Kidney (tissue), 14 donors: ENCODE measurements around the gene ZNF511. TPM values are rescaled to one million over a fixed set of nuclear protein-coding genes. Genes with fewer than 3 reads are reported as not detected.

Experiments used
- DNase-seq, 5 donors: peaks; one replicate each; pipeline ENCODE4 v3.0.0-alpha.2; 2013 to 2020
- FAIRE-seq: peaks from 2 replicates; lab custom pipeline; 2012; peaks lifted over from hg19 to GRCh38; lab: Jason Lieb, UNC
- H3K27ac ChIP-seq, 2 donors: one replicate each; pipeline ENCODE4 v1.7.0; 2013; ENCODE audit warnings: low read depth in 2 of 2, low read length in 2 of 2, inconsistent platforms in 1 of 2
- H3K27me3 ChIP-seq: one replicate; pipeline ENCODE4 v1.7.1; 2013; ENCODE audit warnings: low read length, inconsistent platforms; ENCODE audit not compliant: control insufficient read depth, insufficient read depth
- H3K36me3 ChIP-seq, 3 donors: one replicate each; pipeline versions ENCODE4 v1.7.0 to v1.7.1; 2013; ENCODE audit warnings: low read length in 3 of 3, control low read depth in 1 of 3, inconsistent platforms in 1 of 3; ENCODE audit not compliant: insufficient read depth in 3 of 3, control insufficient read depth in 2 of 3
- H3K4me1 ChIP-seq, 3 donors: one replicate each; pipeline versions ENCODE4 v1.7.0 to v1.7.1; 2013; ENCODE audit warnings: low read length in 3 of 3, inconsistent platforms in 1 of 3, low read depth in 1 of 3; ENCODE audit not compliant: control insufficient read depth in 2 of 3, insufficient read depth in 2 of 3
- H3K4me3 ChIP-seq, 3 donors: one replicate each; pipeline versions ENCODE4 v1.7.0 to v1.8.1; 2013; ENCODE audit warnings: low read length in 3 of 3, control low read depth in 1 of 3, inconsistent platforms in 1 of 3
- H3K9ac ChIP-seq, 3 donors: one replicate each; pipeline versions ENCODE4 v1.7.0 to v1.7.1; 2013; ENCODE audit warnings: low read length in 3 of 3, control low read depth in 1 of 3, inconsistent platforms in 1 of 3
- H3K9me3 ChIP-seq, 3 donors: one replicate each; pipeline versions ENCODE4 v1.7.0 to v1.7.1; 2013; ENCODE audit warnings: low read length in 3 of 3, control low read depth in 1 of 3, inconsistent platforms in 1 of 3; ENCODE audit not compliant: control insufficient read depth in 2 of 3, insufficient read depth in 1 of 3
- intact Hi-C: fragments of 100-400 bp; cut with DNase I; formaldehyde crosslinking; loops from one replicate; pipeline ENCODE4 v1.11.1; 2022
- polyA plus RNA-seq: library from polyadenylated mRNA; stranded (reverse); fragments of 350-450 nt; fragmentation: Illumina TruSeq; extraction: RNeasy Lipid Tissue Mini Kit (QIAGEN cat#74804); gene quantifications from one replicate; pipeline ENCODE4 v1.2.3, GENCODE V29; 2014; ENCODE audit warnings: low read depth, low replicate concordance; ENCODE audit not compliant: insufficient read depth
- total RNA-seq: library from RNA; stranded (reverse); fragmentation: NEBNext Ultra II Directional; extraction: Animal tissue kit (Norgen Biotek cat#: 25700); gene quantifications from one replicate; pipeline ENCODE4 v1.2.1, GENCODE V29; 2021
- TF ChIP-seq, protein P1 (sequence below): IDR thresholded peaks from 3 replicates; pipeline ENCODE4 v1.5.1; 2012; ENCODE audit warnings: mild to moderate bottlenecking, moderate library complexity, borderline replicate concordance; ENCODE audit not compliant: insufficient read depth; ENCODE audit errors: extremely low read depth
- donor health status: control.
- donor health status: control.
- donor health status: control.
- donor health status: control.
- donor health status: control.
- donor health status: DM: yes; HTN: yes; CAD: no.
- donor health status: Normal renal cell carcinoma (clear cell type).

Gene ZNF511
- total and polyA plus RNA-seq, 2 donors from 2014 or later, result 35.6 to 50.7 TPM

DNA sequence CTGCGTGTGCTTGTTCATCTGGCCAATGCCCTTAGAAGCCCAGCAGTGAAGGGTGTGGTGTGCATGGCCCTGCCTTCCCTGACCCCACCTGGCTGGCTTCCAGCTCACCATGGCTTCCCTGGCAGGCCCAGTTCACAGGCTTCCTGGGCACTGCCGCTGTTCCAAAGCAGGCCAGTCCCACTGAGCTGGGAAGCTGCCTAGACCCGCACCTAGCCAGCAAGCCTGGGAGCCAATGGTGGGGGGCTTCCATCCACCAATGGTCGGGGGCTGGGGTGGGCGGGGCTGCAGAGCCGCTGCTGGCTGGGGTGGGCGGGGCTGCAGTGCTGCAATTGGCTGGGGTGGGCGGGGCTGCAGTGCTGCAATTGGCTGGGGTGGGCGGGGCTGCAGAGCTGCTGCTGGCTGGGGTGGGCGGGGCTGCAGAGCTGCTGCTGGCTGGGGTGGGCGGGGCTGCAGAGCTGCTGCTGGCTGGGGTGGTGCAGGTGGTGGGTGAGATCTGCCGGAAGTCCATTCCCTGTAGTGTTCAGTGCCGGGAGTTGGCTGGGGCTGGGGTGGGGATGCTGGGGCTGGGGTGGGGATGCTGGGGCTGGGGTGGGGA lies 15.6 kb downstream of the ZNF511 start:
- Histone ChIP-seq H3K27me3 (peaks cover 26% of the 10 kb centered on the region), H3K4me3 (peak overlapping the region in 1 of 3 donors; percentile 32), H3K9me3 (no peaks in the 10 kb centered on the region), H3K36me3 (no peaks in the 10 kb centered on the region), H3K9ac (no peak overlapping the region), H3K27ac (no peak overlapping the region), H3K4me1 (peaks cover 0 to 10% (median 0%) of the 10 kb centered on the region in 3 donors)
- FAIRE-seq (no peak), DNase-seq (peak; percentile 43 to 92 (median 68))
- intact Hi-C loops, result no loop called here
- TF ChIP-seq, protein P1, sequence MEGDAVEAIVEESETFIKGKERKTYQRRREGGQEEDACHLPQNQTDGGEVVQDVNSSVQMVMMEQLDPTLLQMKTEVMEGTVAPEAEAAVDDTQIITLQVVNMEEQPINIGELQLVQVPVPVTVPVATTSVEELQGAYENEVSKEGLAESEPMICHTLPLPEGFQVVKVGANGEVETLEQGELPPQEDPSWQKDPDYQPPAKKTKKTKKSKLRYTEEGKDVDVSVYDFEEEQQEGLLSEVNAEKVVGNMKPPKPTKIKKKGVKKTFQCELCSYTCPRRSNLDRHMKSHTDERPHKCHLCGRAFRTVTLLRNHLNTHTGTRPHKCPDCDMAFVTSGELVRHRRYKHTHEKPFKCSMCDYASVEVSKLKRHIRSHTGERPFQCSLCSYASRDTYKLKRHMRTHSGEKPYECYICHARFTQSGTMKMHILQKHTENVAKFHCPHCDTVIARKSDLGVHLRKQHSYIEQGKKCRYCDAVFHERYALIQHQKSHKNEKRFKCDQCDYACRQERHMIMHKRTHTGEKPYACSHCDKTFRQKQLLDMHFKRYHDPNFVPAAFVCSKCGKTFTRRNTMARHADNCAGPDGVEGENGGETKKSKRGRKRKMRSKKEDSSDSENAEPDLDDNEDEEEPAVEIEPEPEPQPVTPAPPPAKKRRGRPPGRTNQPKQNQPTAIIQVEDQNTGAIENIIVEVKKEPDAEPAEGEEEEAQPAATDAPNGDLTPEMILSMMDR, result no peak

- FAIRE-seq (no peak), DNase-seq (peak in 2 of 5 donors; percentile 82 to 85)
- Histone ChIP-seq H3K4me3 (no peak overlapping the region), H3K9ac (no peak overlapping the region), H3K36me3 (no peaks in the 10 kb centered on the region), H3K27me3 (peaks cover 26% of the 10 kb centered on the region), H3K4me1 (peaks cover 0 to 9% (median 0%) of the 10 kb centered on the region in 3 donors), H3K9me3 (no peaks in the 10 kb centered on the region), H3K27ac (no peak overlapping the region)
- TF ChIP-seq, protein P1, result no peak
- intact Hi-C loops, result no loop called here
These were observed 16.1 kb downstream of the ZNF511 start for GRCh38 chr10:133324857-133325260.

- DNase-seq (peak in 2 of 5 donors; percentile 64 to 78), FAIRE-seq (no peak)
- Histone ChIP-seq H3K4me1 (peaks cover 0 to 9% (median 0%) of the 10 kb centered on the region in 3 donors), H3K4me3 (peak overlapping the region in 1 of 3 donors; percentile 25), H3K9me3 (no peaks in the 10 kb centered on the region), H3K9ac (no peak overlapping the region), H3K27ac (no peak overlapping the region), H3K27me3 (peaks cover 26% of the 10 kb centered on the region), H3K36me3 (no peaks in the 10 kb centered on the region)
- intact Hi-C loops, result no loop called here
- TF ChIP-seq, protein P1, result no peak
These were observed 16.9 kb downstream of the ZNF511 start for GRCh38 chr10:133325440-133326222.
